GM18867 (cell line): ENCODE measurements around the gene COTL1.

Experiments used
- ATAC-seq: cut with Tn5 transposase; IDR thresholded peaks from one replicate; pipeline ENCODE4 v1.9.1; 2021; ENCODE audit warnings: mild to moderate bottlenecking, moderate library complexity; ENCODE audit not compliant: unreplicated experiment

The COTL1 gene

GRCh38 chr16:84597931-84598351 is 19.9 kb downstream of the COTL1 start:
- no peak for ATAC-seq

GRCh38 chr16:84597528-84597896 is 20.4 kb downstream of the COTL1 start:
- no peak for ATAC-seq

GRCh38 chr16:84596801-84597527 is 20.9 kb downstream of the COTL1 start:
- no peak for ATAC-seq

- no peak for ATAC-seq
These were observed 21.7 kb downstream of the COTL1 start for GRCh38 chr16:84596161-84596560.

- no peak for ATAC-seq
These were observed 22.8 kb downstream of the COTL1 start for GRCh38 chr16:84595052-84595481.

GRCh38 chr16:84594725-84595038 is 23.2 kb downstream of the COTL1 start:
- no peak for ATAC-seq

- peak; percentile 88 for ATAC-seq
These were observed 23.8 kb downstream of the COTL1 start for GRCh38 chr16:84593825-84594724.

GRCh38 chr16:84592718-84593117 is 25.2 kb downstream of the COTL1 start:
- no peak for ATAC-seq

- ATAC-seq, result no peak
These were observed 27.7 kb downstream of the COTL1 start for GRCh38 chr16:84589975-84590719.

GRCh38 chr16:84588991-84589390 is 28.9 kb downstream of the COTL1 start:
- ATAC-seq, result no peak

- peak; percentile 73 for ATAC-seq
These were observed 32.0 kb downstream of the COTL1 start for GRCh38 chr16:84585886-84586285.

- peak; percentile 4 for ATAC-seq
These were observed 32.4 kb downstream of the COTL1 start for GRCh38 chr16:84585467-84585866.

- ATAC-seq, result no peak
These were observed 33.2 kb downstream of the COTL1 start for GRCh38 chr16:84584678-84585077.

GRCh38 chr16:84583995-84584394 is 33.9 kb downstream of the COTL1 start:
- no peak for ATAC-seq

- ATAC-seq, result no peak
These were observed 34.8 kb downstream of the COTL1 start for GRCh38 chr16:84582958-84583516.

GRCh38 chr16:84581158-84581557 is 36.7 kb downstream of the COTL1 start:
- no peak for ATAC-seq

- no peak for ATAC-seq
These were observed 37.9 kb downstream of the COTL1 start for GRCh38 chr16:84579936-84580335.

GRCh38 chr16:84578538-84579126 is 39.2 kb downstream of the COTL1 start:
- ATAC-seq, result no peak

- ATAC-seq, result no peak
These were observed 40.7 kb downstream of the COTL1 start for GRCh38 chr16:84577034-84577803.

- ATAC-seq, result no peak
These were observed 42.0 kb downstream of the COTL1 start for GRCh38 chr16:84575914-84576313.
